SU-DHL-6 (cell line): Measurements from ENCODE around the gene ERG.

ENCODE experiments used
- H2AFZ ChIP-seq: fragments of 200-600 bp; sonication (generic); 2 replicates; pipeline ENCODE4 v1.6.1; 2014; ENCODE audit warnings: low read depth, mild to moderate bottlenecking, moderate library complexity, mixed read lengths, antibody characterized with exemption, low read length; ENCODE audit not compliant: severe bottlenecking
- H3F3A ChIP-seq: fragments of 200-600 bp; shearing (Covaris generic); 2 replicates; pipeline ENCODE4 v1.6.0; 2016; ENCODE audit warnings: antibody characterized with exemption, mild to moderate bottlenecking; ENCODE audit not compliant: insufficient read depth
- H3K27ac ChIP-seq: fragments of 200-600 bp; sonication (generic); 2 replicates; pipeline ENCODE4 v1.5.1; 2016; ENCODE audit warnings: low read depth, mild to moderate bottlenecking, low read length, moderate library complexity, mixed read lengths
- H3K27me3 ChIP-seq: fragments of 200-600 bp; sonication (generic), shearing (Covaris generic); 2 replicates; pipeline ENCODE4 v1.6.0; 2014; ENCODE audit warnings: mild to moderate bottlenecking, low read length
- H3K36me3 ChIP-seq: fragments of 200-600 bp; sonication (generic); 2 replicates; pipeline ENCODE4 v1.6.1; 2014; ENCODE audit warnings: mild to moderate bottlenecking, low read length, mixed read lengths
- H3K4me2 ChIP-seq: fragments of 300-600, 200-600 bp; shearing (Covaris generic), sonication (generic); 2 replicates; pipeline ENCODE4 v1.6.0; 2014; ENCODE audit warnings: low read length, low read depth, mild to moderate bottlenecking; ENCODE audit not compliant: poor library complexity, severe bottlenecking
- H3K4me3 ChIP-seq: fragments of 200-600 bp; sonication (generic); 2 replicates; pipeline ENCODE4 v1.5.1; 2014; ENCODE audit warnings: antibody characterized with exemption, low read length, mild to moderate bottlenecking, mixed read lengths; ENCODE audit not compliant: insufficient read depth, poor library complexity, severe bottlenecking
- H3K79me2 ChIP-seq: fragments of 200-600 bp; sonication (generic); 2 replicates; pipeline ENCODE4 v1.6.1; 2014; ENCODE audit warnings: mild to moderate bottlenecking, low read length, moderate library complexity; ENCODE audit not compliant: insufficient read depth
- H3K9ac ChIP-seq: fragments of 200-600 bp; sonication (generic); 2 replicates; pipeline ENCODE4 v1.7.0; 2014; ENCODE audit warnings: mild to moderate bottlenecking, low read length
- H3K9me2 ChIP-seq: fragments of 200-600 bp; sonication (generic); replicated peaks from 2 replicates; pipeline ENCODE4 v1.6.1; 2014; ENCODE audit warnings: low read length; ENCODE audit not compliant: insufficient read depth
- H3K9me3 ChIP-seq: fragments of 200-600 bp; sonication (generic); 2 replicates; pipeline ENCODE4 v1.6.1; 2014; ENCODE audit warnings: low read length, mixed read lengths; ENCODE audit not compliant: insufficient read depth
- H4K20me1 ChIP-seq: fragments of 200-600 bp; sonication (generic); 2 replicates; pipeline ENCODE4 v1.6.1; 2014; ENCODE audit warnings: low read depth, mild to moderate bottlenecking, antibody characterized with exemption, low read length, moderate library complexity, mixed read lengths
- EZH2phosphoT487 ChIP-seq: fragments of 200-600 bp; sonication (generic), shearing (Covaris generic); conservative IDR thresholded peaks from 2 replicates; pipeline ENCODE4 v1.6.1; 2018; ENCODE audit warnings: mild to moderate bottlenecking, antibody characterized with exemption, low read length, moderate library complexity, mixed read lengths
- TF ChIP-seq, protein P1 (sequence below): fragments of 200-600 bp; sonication (generic); IDR thresholded peaks from one replicate; pipeline ENCODE4 v1.5.1; 2017; ENCODE audit warnings: antibody characterized with exemption, mild to moderate bottlenecking, low read length, moderate library complexity; ENCODE audit not compliant: insufficient read depth, poor library complexity, severe bottlenecking

Gene ERG, protein sequence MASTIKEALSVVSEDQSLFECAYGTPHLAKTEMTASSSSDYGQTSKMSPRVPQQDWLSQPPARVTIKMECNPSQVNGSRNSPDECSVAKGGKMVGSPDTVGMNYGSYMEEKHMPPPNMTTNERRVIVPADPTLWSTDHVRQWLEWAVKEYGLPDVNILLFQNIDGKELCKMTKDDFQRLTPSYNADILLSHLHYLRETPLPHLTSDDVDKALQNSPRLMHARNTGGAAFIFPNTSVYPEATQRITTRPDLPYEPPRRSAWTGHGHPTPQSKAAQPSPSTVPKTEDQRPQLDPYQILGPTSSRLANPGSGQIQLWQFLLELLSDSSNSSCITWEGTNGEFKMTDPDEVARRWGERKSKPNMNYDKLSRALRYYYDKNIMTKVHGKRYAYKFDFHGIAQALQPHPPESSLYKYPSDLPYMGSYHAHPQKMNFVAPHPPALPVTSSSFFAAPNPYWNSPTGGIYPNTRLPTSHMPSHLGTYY

DNA sequence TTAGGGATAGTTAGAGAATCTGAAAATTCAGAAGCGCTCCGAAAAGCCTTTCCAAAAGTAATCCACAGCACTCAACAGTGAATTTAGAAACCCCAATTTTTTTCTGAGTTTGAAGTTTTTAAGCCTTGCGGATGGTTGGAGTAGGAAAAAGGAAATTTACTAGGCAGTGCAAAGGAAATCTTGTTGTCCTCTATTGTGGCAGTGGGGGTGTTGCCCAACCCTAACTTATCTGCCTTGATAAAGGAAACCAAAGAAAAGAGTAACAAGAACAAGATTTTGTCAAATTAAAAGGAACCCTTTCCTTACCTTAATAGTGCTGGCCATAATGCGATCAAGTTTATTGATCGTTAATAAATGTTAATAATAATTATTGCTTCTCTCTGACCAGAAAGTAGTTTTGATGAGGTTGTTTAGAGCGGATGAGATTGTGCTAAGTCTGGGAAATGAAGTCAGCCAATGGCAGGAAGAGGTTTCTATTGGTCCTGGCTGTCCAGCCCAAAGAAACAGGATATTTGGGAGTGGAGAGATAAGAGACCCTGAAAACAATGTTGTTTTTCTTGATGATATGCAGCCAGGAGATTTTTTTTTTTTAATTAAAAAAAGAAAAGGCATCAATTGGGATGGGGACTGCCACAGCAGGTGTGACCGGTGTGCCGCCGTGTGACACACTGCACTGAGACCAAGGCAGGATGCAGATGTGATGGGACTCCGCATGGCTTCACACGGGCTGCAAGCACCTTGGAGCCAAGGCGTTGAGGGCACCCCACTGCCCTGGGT is at the start of gene ERG:
TSS of gene ERG (minus strand) at position 421 of the 777 bp plus-strand sequence. CDS start at position 324, 97 bp downstream.
- Histone ChIP-seq H3K79me2 (no peaks in the 10 kb centered on the region), H3K27ac (no peak within 1 kb of the TSS), H3K4me2 (no peak within 1 kb of the TSS), H3K9ac (no peak within 1 kb of the TSS), H3F3A (no peaks in the 10 kb centered on the region), H3K27me3 (no peaks in the 10 kb centered on the region), H3K4me3 (no peak within 1 kb of the TSS), H3K9me3 (no peaks in the 10 kb centered on the region), H3K9me2 (no peaks in the 10 kb centered on the region), H4K20me1 (no peaks in the 10 kb centered on the region), H2AFZ (no peak within 1 kb of the TSS), H3K36me3 (no peaks in the 10 kb centered on the region)
- TF ChIP-seq EZH2phosphoT487 = no peak
- TF ChIP-seq, protein P1, sequence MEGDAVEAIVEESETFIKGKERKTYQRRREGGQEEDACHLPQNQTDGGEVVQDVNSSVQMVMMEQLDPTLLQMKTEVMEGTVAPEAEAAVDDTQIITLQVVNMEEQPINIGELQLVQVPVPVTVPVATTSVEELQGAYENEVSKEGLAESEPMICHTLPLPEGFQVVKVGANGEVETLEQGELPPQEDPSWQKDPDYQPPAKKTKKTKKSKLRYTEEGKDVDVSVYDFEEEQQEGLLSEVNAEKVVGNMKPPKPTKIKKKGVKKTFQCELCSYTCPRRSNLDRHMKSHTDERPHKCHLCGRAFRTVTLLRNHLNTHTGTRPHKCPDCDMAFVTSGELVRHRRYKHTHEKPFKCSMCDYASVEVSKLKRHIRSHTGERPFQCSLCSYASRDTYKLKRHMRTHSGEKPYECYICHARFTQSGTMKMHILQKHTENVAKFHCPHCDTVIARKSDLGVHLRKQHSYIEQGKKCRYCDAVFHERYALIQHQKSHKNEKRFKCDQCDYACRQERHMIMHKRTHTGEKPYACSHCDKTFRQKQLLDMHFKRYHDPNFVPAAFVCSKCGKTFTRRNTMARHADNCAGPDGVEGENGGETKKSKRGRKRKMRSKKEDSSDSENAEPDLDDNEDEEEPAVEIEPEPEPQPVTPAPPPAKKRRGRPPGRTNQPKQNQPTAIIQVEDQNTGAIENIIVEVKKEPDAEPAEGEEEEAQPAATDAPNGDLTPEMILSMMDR = no peak

DNA sequence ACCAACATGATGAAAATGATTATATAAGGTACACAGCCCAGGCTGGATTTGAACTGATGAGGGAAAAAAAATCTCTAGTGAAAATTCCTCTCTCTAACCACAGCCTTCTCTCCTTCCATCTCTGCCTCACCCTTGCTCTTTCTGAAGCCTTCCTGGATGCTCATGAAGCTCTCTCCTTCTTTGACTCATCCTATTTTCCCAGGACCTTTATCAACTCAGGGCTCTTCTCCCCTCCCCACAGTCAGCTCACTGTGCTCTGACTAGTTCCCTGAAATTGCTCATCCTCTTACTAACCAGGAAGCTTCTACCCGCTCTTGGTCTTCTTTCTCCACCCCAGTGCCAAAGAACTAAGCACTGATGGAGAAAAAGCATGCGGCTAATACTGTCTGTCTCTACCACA is 46.4 kb upstream of the ERG start:
- TF ChIP-seq, protein P1 = no peak
- TF ChIP-seq EZH2phosphoT487 = no peak
- H4K20me1 ChIP-seq = no peaks in the 10 kb centered on the region

DNA sequence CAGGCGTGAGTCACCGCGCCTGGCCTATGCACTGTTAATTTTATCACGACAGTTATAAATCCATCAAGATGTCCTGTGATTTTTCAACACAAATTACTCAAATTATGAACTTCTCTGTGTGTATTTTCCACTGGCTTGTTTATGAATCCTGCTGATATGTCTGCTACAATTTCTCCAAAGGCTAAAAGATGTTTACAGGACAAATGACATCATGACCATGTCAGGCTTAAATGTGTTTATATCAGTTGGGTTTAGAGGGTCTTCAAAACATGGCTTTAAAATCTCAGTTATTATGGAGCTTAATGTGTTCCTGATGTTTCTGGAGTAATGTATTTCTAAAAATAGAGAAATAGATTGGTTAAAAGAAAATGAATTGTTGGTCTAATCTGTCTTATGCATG is 44.0 kb upstream of the ERG start:
- Histone ChIP-seq H2AFZ (no peak overlapping the region), H3K79me2 (no peaks in the 10 kb centered on the region), H3K27ac (no peak overlapping the region), H3F3A (no peaks in the 10 kb centered on the region), H3K4me3 (no peak overlapping the region), H3K9ac (no peak overlapping the region), H3K9me2 (no peaks in the 10 kb centered on the region), H3K36me3 (no peaks in the 10 kb centered on the region), H3K9me3 (no peaks in the 10 kb centered on the region), H4K20me1 (no peaks in the 10 kb centered on the region), H3K27me3 (no peaks in the 10 kb centered on the region), H3K4me2 (no peak overlapping the region)
- no peak for TF ChIP-seq EZH2phosphoT487
- TF ChIP-seq, protein P1 = no peak

More for the DNA sequence above, 46.4 kb upstream of the ERG start:
- Histone ChIP-seq H3K4me2 (no peak overlapping the region), H3K79me2 (no peaks in the 10 kb centered on the region), H3K4me3 (no peak overlapping the region), H3K9me2 (no peaks in the 10 kb centered on the region), H3K27me3 (no peaks in the 10 kb centered on the region), H3F3A (no peaks in the 10 kb centered on the region), H2AFZ (no peak overlapping the region), H3K27ac (no peak overlapping the region), H3K9me3 (no peaks in the 10 kb centered on the region), H3K9ac (no peak overlapping the region), H3K36me3 (no peaks in the 10 kb centered on the region)
